Measurements from ENCODE around the gene ZFP14. TPM values are rescaled to one million over a fixed set of nuclear protein-coding genes. Genes with fewer than 3 reads are reported as not detected.

The ZFP14 gene
- total RNA-seq, 2 donors from 2014 or later = 3.4 to 5.0 TPM

DNA sequence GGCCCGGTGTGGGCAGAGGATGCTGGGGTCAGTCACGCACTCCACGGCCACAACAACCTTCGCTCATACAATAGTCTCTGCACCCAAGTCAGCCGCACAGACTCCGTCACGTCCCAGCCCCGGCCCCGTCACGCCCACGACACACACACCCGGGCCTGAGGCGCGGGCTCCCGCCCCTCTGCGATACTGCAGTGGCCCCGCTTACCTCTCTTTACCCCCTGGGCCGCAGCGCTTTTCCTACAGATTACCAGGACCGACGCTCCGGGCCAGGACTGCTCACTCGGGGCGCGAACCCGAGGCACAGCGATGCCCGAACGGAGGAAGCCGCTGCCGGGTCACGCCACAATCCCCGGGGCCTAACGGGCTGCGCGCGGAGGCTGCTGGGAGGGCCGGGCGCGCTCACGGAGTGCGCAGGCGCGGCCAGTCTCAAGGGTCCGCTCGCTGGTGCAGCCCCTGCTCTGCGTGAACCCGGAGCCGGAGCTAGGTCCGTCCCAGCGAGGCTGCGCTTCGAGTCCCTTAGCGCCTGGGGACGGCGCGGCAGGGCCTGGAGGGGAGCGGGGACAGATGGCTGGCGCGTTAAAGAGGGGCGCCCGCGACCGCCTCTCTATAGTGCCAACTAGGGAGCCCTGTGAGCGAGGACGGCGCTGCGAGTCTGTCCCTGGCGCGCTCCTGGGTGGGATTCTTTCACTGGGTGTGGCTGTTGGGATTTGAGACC, 39.4 kb upstream of the ZFP14 start, which contains the start of gene ZFP82:
ZFP82 (minus strand) TSS at position 358 of the 715 bp plus-strand sequence. CDS start 8,855 bp downstream, outside the sequence.
- Histone ChIP-seq H3K36me3 (no peaks in the 10 kb centered on the region), H3K27ac (peak within 1 kb of the TSS; percentile 70), H3K4me1 (no peaks in the 10 kb centered on the region), H3K9ac (ENCODE audit: low read depth in 2 of 2, low read length in 2 of 2) (peak within 1 kb of the TSS; percentile 67 to 92), H3K4me3 (peak within 1 kb of the TSS; percentile 68), H3K27me3 (no peaks in the 10 kb centered on the region), H3K9me3 (no peaks in the 10 kb centered on the region)
- TF ChIP-seq, protein P1, sequence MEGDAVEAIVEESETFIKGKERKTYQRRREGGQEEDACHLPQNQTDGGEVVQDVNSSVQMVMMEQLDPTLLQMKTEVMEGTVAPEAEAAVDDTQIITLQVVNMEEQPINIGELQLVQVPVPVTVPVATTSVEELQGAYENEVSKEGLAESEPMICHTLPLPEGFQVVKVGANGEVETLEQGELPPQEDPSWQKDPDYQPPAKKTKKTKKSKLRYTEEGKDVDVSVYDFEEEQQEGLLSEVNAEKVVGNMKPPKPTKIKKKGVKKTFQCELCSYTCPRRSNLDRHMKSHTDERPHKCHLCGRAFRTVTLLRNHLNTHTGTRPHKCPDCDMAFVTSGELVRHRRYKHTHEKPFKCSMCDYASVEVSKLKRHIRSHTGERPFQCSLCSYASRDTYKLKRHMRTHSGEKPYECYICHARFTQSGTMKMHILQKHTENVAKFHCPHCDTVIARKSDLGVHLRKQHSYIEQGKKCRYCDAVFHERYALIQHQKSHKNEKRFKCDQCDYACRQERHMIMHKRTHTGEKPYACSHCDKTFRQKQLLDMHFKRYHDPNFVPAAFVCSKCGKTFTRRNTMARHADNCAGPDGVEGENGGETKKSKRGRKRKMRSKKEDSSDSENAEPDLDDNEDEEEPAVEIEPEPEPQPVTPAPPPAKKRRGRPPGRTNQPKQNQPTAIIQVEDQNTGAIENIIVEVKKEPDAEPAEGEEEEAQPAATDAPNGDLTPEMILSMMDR (IDR thresholded peaks at IDR 0.05) = no peak
- peak; percentile 79 for DNase-seq
- intact Hi-C loops (cut with DNase I) = no loop called here

DNA sequence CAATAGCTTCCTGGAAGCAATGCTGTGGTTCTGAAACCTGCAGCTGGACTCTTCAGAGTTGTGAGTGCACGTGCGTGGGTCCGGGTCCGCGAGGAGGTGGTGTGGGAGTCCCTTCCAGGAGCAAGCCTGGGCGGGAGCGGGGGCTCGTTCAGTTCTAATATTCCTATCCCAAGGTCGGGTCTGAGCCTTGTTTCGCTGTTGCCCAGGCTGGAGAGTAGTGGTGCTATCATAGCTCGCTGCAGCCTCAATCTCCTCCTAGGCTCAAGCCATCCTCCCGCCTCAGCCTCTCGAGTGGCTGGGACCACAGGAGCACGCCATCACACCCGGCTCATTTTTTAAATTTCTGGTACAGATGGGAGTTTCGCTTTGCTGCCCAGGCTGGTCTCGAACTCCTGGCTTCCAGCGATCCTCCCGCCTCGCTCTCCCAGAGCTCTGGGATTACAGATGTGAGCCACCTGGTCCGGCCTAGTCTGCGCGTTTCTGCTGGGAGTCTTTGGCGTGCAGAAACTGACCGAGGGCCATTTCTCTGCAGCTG, 38.8 kb upstream of the ZFP14 start:
- TF ChIP-seq, protein P1 (IDR thresholded peaks at IDR 0.05) = no peak
- H3K9me3 ChIP-seq = no peaks in the 10 kb centered on the region
- peak overlapping the region; percentile 70 for H3K27ac ChIP-seq
- peak; percentile 16 for DNase-seq
- peak overlapping the region; percentile 67 to 92 for H3K9ac ChIP-seq (ENCODE audit: low read depth in 2 of 2, low read length in 2 of 2)
- peak overlapping the region; percentile 68 for H3K4me3 ChIP-seq
- intact Hi-C loops (cut with DNase I) = no loop called here
- H3K4me1 ChIP-seq = no peaks in the 10 kb centered on the region
- no peaks in the 10 kb centered on the region for H3K27me3 ChIP-seq
- no peaks in the 10 kb centered on the region for H3K36me3 ChIP-seq

DNA sequence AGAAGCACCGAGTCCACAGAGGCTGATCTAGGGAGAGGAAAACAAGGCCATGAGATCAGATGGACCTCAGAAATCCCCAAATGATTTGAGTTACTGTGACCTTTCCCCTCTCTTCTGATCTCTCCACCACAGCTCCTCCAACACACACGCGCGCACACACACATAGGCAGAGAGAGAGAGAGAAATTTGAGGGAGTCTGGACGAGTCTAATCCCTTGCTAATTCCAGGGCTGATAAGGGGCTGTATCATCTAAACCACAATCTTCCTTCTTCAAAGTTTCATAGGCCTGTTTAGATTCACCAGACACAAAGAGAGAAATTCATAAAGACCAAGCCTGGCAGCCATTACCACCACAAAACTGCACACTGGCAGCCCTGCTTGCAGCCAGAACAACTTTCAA, 30.8 kb upstream of the ZFP14 start:
- Histone ChIP-seq H3K4me3 (no peak overlapping the region), H3K27me3 (no peaks in the 10 kb centered on the region), H3K9me3 (no peaks in the 10 kb centered on the region), H3K4me1 (no peaks in the 10 kb centered on the region), H3K27ac (no peak overlapping the region), H3K36me3 (no peaks in the 10 kb centered on the region), H3K9ac (ENCODE audit: low read depth in 2 of 2, low read length in 2 of 2) (no peak overlapping the region)
- intact Hi-C loops (cut with DNase I) = no loop called here
- TF ChIP-seq, protein P1 (IDR thresholded peaks at IDR 0.05) = no peak
- no peak for DNase-seq

DNA sequence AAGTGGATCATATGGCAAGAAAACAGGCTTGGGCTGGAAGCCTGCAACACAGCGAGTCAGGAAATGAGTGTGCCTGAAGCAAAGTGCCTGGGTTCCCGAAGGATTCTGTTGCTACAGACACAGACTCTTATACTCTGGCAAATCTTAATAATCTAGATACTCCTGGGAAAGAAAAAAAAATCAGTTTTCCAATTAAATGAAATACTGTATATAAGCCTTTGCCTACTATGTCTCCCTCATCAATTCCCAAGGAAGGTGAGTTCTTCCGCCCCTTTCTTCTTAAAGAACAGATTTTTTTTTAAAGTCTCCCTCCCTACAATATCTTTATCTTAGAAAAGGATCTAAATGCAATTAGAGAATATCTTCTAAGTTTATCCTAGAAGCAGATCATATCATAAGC, 29.1 kb upstream of the ZFP14 start:
- H3K4me1 ChIP-seq = no peaks in the 10 kb centered on the region
- TF ChIP-seq, protein P1 (IDR thresholded peaks at IDR 0.05) = no peak
- no peak overlapping the region for H3K27ac ChIP-seq
- H3K36me3 ChIP-seq = no peaks in the 10 kb centered on the region
- H3K4me3 ChIP-seq = no peak overlapping the region
- intact Hi-C loops (cut with DNase I) = no loop called here
- H3K9ac ChIP-seq (ENCODE audit: low read depth in 2 of 2, low read length in 2 of 2) = no peak overlapping the region
- no peaks in the 10 kb centered on the region for H3K27me3 ChIP-seq
- no peaks in the 10 kb centered on the region for H3K9me3 ChIP-seq
- no peak for DNase-seq

- H3K9me3 ChIP-seq = no peaks in the 10 kb centered on the region
- no peak overlapping the region for H3K27ac ChIP-seq
- TF ChIP-seq, protein P1 (IDR thresholded peaks at IDR 0.05) = no peak
- H3K9ac ChIP-seq (ENCODE audit: low read depth in 2 of 2, low read length in 2 of 2) = no peak overlapping the region
- no peak for DNase-seq
- no peaks in the 10 kb centered on the region for H3K4me1 ChIP-seq
- H3K36me3 ChIP-seq = no peaks in the 10 kb centered on the region
- no peak overlapping the region for H3K4me3 ChIP-seq
- no peaks in the 10 kb centered on the region for H3K27me3 ChIP-seq
- intact Hi-C loops (cut with DNase I) = no loop called here
Measured at GRCh38 chr19:36404498-36404897, 25.5 kb upstream of the ZFP14 start.

All from colonic mucosa (tissue), 4 donors.